Islet of Langerhans (tissue), 1 donor: Measurements from ENCODE around the gene UBE2L6.

Source experiments
- FAIRE-seq: peaks from one replicate; lab custom pipeline; 2011; peaks lifted over from hg19 to GRCh38; lab: Jason Lieb, UNC

UBE2L6 gene

GRCh38 chr11:57530215-57530595 lies 37.3 kb downstream of the UBE2L6 start:
- no peak for FAIRE-seq

DNA sequence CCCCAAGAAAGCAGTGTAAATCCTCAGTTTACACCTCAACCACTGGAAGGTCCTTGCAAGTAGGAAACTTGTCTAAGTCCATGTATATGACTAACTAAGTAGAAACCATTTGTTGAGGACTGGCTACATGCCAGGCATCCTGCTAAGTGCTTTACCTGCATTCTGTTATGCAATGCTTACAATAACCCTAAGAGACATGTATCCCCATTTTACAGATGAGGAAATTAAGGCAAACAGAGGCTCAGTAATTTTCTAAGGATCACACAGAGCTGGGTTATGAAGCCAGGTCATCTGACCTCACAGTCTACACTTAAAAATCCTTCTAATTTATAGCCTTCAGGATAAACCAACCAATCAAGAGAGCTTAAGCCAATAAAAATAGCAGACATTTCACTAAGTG lies 38.5 kb downstream of the UBE2L6 start:
- no peak for FAIRE-seq

GRCh38 chr11:57527056-57527631 lies 40.3 kb downstream of the UBE2L6 start:
- no peak for FAIRE-seq

DNA sequence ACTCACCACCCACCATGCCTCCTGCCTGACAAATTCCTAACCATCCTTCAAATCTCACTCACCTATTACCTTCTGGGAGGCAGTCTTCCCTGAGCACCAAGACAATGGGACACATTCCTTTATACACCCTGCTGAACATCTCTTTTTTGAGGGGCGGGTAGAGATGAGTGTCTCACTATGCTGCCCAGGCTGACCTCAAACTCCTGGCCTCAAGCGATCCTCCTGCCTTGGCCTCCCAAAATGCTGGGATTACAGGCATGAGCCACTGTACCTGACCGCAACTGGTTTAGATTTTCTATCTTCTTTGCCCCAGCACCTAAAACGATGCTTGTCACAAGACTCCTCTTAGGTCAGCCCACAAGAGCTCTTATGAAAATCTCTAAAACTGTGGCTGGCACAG lies 44.1 kb downstream of the UBE2L6 start:
- FAIRE-seq: no peak

DNA sequence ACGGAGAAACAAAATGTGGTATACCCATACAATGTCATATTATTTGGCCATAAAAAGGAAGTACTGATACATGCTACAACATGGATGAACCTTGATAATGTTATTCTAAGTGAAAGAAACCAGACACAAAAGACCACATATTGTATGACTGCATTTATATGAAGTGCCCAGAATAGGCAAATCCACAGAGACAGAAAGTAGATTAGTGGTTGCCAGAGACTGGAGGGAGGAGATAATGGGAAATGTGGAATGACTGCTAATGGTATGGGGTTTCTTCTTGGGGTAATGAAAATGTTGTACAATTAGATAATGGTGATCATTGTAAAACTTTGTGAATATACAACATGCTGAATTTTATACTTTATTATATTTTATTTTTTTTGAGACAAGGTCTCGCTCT lies 46.4 kb downstream of the UBE2L6 start:
- FAIRE-seq: no peak

GRCh38 chr11:57516061-57516443 lies 51.4 kb downstream of the UBE2L6 start:
- no peak for FAIRE-seq

DNA sequence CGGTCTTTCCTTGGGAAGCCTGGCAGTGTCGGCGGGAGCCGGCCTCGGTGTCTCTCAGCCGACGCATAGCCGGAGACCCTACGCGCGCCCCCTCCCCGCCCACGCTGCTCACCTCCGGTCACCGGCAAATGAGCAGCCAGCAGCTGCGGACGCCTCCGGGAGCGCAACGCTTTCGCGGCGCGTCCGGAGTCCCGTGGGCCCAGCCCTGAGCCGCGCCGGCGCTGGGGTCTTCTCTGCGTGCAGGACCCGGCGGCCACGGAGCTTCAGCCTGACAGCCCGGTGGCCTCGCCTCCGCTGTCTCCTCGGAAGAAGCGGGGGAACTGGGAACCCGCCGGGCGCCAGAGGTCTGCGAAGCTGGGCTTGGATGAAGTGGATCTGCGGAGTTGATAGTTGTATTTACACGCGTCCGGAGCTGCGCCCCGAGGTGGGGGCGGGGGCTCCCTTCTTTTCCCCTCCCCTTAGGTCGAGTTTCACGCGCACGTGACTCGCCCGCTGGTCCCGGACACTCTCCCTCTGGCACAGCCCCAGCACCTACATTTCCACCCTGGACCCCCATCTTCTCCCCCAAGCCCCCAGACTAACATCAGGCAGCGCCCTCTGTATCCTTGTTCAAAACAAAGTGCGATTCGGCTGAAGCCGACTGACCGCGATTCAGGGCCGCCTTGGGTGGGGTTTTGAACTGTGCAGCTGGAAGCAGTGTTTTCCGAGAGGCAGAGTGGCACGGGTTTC lies 52.0 kb downstream of the UBE2L6 start, which contains the start of gene SLC43A1:
Gene SLC43A1 (minus strand): TSS at position 371 of the 729 bp plus-strand sequence. CDS start 1,591 bp downstream, outside the sequence.
- no peak for FAIRE-seq

GRCh38 chr11:57514538-57515331 lies 52.7 kb downstream of the UBE2L6 start:
- FAIRE-seq: no peak

- no peak for FAIRE-seq
Measured at GRCh38 chr11:57513911-57514537, 53.4 kb downstream of the UBE2L6 start.

DNA sequence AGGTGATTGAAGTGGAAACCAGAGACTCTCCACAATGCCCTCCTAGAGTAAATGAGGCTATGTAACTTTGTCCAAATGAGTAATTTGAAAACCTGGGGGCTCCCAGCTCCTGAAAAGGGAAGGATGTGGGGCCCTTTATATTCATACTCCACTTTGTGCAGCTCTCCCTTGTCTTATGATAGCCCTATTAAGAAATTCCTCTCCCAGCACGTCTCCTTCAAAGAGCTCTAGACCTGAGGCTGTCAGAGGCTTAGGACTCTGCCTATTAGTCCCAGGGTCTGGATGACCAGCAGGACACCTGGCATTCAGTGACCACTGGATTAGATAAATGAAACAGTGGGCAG lies 54.0 kb downstream of the UBE2L6 start:
- FAIRE-seq: no peak

DNA sequence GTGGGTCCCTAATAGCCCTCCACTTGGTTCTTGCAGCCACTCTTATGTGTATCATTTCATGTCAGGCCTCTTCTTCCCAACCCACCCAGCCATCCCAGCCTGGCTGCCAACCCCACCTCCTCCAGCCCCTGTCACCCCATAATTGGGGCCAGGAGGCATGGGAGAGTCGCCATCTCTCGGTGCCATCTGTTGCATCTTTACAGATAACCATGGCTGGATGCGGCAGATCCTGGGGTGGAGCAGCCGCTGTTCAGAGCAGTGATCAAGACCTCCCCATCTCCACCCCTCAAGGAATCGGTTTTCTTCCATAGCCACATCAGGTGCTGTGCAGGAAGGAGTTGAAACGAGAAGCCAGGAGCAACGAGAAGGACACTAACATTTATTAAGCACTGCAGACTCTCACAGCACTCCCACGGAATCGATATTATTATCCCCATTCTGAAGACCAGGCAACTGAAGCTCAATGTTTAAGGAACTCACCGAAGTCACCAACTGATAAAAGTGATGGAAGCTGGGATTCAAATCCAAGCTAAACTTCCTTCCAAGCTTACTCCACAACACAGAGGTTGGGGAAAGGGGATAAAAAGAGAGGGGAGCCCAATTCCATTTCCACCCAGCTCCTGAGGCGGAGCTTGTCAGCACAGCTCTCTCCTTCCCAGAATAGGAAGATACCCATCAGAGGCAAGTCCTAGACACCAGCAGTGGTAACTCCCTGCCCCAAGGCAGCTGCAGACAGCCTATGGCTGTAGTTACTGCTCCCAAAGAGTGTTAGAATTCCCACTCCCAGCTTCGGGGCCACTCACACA lies 54.6 kb downstream of the UBE2L6 start:
- FAIRE-seq: no peak

- no peak for FAIRE-seq
Measured at GRCh38 chr11:57511741-57512430, 55.6 kb downstream of the UBE2L6 start.

DNA sequence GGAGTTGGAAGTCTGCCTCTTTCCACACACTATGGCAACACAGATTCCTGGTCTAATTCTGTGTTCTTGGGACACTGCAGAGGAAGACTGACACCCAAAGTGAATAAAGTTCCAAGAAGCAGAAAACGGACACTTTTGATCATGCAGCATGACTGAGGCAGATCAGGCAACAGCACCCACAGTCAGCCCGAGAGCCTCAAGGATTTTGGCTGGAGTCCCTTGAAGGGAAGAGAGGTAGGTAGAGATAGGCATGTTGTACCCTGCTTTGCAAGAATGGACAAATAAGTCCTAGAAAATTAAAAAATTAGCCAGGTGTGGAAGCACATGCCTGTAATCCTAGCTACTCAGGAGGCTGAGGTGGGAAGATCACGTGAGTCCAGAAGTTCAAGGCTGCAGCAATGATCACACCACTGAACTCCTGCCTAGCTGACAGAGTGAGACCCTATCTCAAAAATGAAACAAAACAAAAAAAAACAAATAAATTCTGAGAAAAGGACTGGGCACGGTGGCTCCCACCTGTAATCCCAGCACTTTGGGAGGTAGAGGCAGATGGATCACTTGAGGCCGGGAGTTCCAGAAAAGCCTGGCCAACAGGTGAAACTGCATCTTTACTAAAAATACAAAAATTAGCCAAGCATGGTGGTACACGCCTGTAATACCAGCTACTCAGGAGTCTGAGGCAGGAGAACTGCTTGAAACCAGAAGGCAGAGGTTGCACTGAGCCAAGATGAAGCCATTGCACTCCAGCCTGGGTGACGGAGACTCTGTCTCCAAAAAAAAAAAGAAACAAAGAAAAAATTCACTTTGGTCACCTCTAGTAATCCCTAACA lies 58.9 kb downstream of the UBE2L6 start:
- FAIRE-seq: no peak

- FAIRE-seq: no peak
Measured at GRCh38 chr11:57506522-57506921, 61.0 kb downstream of the UBE2L6 start.

DNA sequence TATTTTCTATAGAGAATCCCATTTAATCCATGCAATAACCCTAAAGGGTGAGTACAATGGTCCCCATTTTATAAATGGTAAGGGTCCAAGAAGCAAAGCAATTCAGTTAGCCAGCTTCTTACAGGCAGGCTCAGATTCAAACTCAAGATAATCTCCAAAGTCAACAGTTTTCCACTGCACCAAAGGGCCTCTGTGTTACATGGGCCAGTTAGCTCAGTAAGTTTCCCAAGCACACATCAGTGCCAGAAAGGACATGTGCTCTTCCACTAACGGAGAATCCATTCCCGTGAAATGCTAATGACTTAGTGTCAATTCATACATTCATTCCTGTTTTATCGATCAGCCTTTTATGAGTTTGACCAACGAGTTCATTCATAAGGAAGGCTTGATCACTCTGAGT lies 63.0 kb downstream of the UBE2L6 start:
- FAIRE-seq: no peak

DNA sequence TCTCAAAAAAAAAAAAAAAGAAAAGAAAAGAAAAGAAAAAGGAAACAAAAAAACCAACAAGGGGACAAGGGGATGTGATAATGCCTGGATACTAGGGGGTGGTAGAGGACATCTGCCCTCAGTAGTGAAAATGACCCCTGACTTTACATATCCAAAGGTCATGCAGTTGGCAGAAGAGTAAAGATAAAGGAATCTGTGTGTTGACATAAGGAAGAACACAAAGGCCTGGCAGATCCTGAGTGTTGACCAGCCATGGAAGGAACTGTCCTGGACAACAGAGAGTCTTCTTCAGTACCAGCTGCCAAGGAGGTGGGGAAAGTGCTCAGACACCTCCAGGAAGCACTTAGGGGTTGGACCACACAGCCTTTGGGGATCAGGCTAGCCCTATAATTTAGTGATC lies 64.6 kb downstream of the UBE2L6 start:
- no peak for FAIRE-seq

GRCh38 chr11:57502376-57502775 lies 65.1 kb downstream of the UBE2L6 start:
- no peak for FAIRE-seq

DNA sequence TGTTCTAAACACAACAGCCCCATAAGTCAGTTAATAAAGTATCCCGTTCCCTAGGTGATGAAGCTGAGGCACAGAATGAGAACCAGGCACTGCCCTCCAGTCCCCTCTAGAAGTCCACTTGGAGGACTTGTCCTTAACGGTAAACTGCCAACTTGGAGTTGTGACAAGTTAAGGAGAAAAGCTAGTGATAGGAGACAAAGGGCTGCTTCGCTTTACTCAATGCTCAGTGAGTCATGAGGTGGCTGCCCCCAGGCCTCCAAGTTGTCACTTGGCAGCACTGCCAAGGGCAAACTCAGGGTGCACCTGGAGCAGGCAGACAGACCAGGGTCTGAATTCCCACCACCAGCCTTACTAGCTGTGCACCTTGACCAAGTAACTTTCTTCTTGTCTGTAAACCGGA lies 65.5 kb downstream of the UBE2L6 start:
- no peak for FAIRE-seq
